HepG2 (cell line): Measurements from ENCODE around the gene LIMA1. TPM values are rescaled to one million over a fixed set of nuclear protein-coding genes. Genes with fewer than 3 reads are reported as not detected.
A peak's percentile ranks its signal among the peaks of the same experiment; 100 is the strongest.

Experiments used
- GABPB1 ChIP-seq: IDR thresholded peaks from 2 replicates; pipeline ENCODE4 v1.6.1; 2016; ENCODE audit warnings: mild to moderate bottlenecking, missing genetic modification reagents, moderate library complexity, missing compliant biosample characterization
- IKZF5 ChIP-seq: IDR thresholded peaks from 2 replicates; pipeline ENCODE4 v1.6.1; 2018; ENCODE audit warnings: missing genetic modification reagents, mild to moderate bottlenecking, missing compliant biosample characterization
- KAT7 ChIP-seq: IDR thresholded peaks from 2 replicates; pipeline ENCODE4 v1.6.1; 2018; ENCODE audit warnings: borderline replicate concordance, missing compliant biosample characterization
- MIER2 ChIP-seq: IDR thresholded peaks from 2 replicates; pipeline ENCODE4 v1.6.1; 2016; ENCODE audit warnings: missing biosample characterization, missing genetic modification reagents
- MXD3 ChIP-seq: IDR thresholded peaks from 2 replicates; pipeline ENCODE4 v1.6.1; 2016; ENCODE audit warnings: mild to moderate bottlenecking, missing biosample characterization, missing genetic modification reagents
- NPAS2 ChIP-seq: sonication (generic); formaldehyde crosslinking; IDR thresholded peaks from 2 replicates; pipeline ENCODE4 v1.8.0; 2022; ENCODE audit warnings: mild to moderate bottlenecking, missing genetic modification reagents, borderline replicate concordance
- NR3C1 ChIP-seq: sonication (generic); formaldehyde crosslinking; IDR thresholded peaks from 2 replicates; pipeline ENCODE4 v1.4.0; 2020; ENCODE audit warnings: missing genetic modification reagents
- PBX3 ChIP-seq: sonication (generic); formaldehyde crosslinking; IDR thresholded peaks from 2 replicates; pipeline ENCODE4 v1.8.1; 2023; ENCODE audit warnings: missing genetic modification reagents, inconsistent platforms, borderline replicate concordance
- POGK ChIP-seq: sonication (generic); formaldehyde crosslinking; conservative IDR thresholded peaks from 2 replicates; pipeline ENCODE4 v1.8.0; 2022; ENCODE audit warnings: mild to moderate bottlenecking, moderate library complexity, missing genetic modification reagents
- RARG ChIP-seq: sonication (generic); formaldehyde crosslinking; IDR thresholded peaks from 2 replicates; pipeline ENCODE4 v1.4.0; 2020; ENCODE audit warnings: low read depth, mild to moderate bottlenecking, missing genetic modification reagents
- RFX5 ChIP-seq: IDR thresholded peaks from 2 replicates; pipeline ENCODE4 v1.6.1; 2011; ENCODE audit warnings: low read depth, low read length, improper control_type of control experiment
- RFXANK ChIP-seq: IDR thresholded peaks from 2 replicates; pipeline ENCODE4 v1.6.1; 2016
- SALL1 ChIP-seq: sonication (generic); formaldehyde crosslinking; IDR thresholded peaks from 2 replicates; pipeline ENCODE4 v1.8.0; 2022; ENCODE audit warnings: mild to moderate bottlenecking, missing genetic modification reagents
- SAP130 ChIP-seq: IDR thresholded peaks from 2 replicates; pipeline ENCODE4 v1.6.1; 2016; ENCODE audit warnings: low read depth
- SKI ChIP-seq: fragments of 450-650 bp; IDR thresholded peaks from one replicate; pipeline ENCODE4 v1.6.1; 2018; ENCODE audit warnings: mild to moderate bottlenecking; ENCODE audit not compliant: partially characterized antibody
- SP5 ChIP-seq: IDR thresholded peaks from 2 replicates; pipeline ENCODE4 v1.6.1; 2016; ENCODE audit warnings: low read depth, borderline replicate concordance
- ZNF20 ChIP-seq: sonication (generic); formaldehyde crosslinking; IDR thresholded peaks from 2 replicates; pipeline ENCODE4 v1.4.0; 2020; ENCODE audit warnings: mild to moderate bottlenecking, moderate library complexity, missing genetic modification reagents
- ZNF317 ChIP-seq: sonication (generic); formaldehyde crosslinking; IDR thresholded peaks from 2 replicates; pipeline ENCODE4 v1.5.0; 2020; ENCODE audit warnings: mild to moderate bottlenecking, missing genetic modification reagents
- ZNF337 ChIP-seq: sonication (generic); formaldehyde crosslinking; IDR thresholded peaks from 2 replicates; pipeline ENCODE4 v1.5.1; 2020; ENCODE audit warnings: missing genetic modification reagents, low read depth, mild to moderate bottlenecking, borderline replicate concordance
- ZNF572 ChIP-seq: sonication (generic); formaldehyde crosslinking; IDR thresholded peaks from 2 replicates; pipeline ENCODE4 v1.5.1; 2020; ENCODE audit warnings: mild to moderate bottlenecking, missing genetic modification reagents
- ZNF660 ChIP-seq: sonication (generic); formaldehyde crosslinking; IDR thresholded peaks from 2 replicates; pipeline ENCODE4 v1.5.1; 2020; ENCODE audit warnings: mild to moderate bottlenecking, low read depth, missing genetic modification reagents, borderline replicate concordance
- ZNF724P ChIP-seq: sonication (generic); formaldehyde crosslinking; IDR thresholded peaks from 2 replicates; pipeline ENCODE4 v1.8.0; 2022; ENCODE audit warnings: missing genetic modification reagents, borderline replicate concordance
- ZNF775 ChIP-seq: sonication (generic); formaldehyde crosslinking; IDR thresholded peaks from 2 replicates; pipeline ENCODE4 v1.4.0; 2020; ENCODE audit warnings: missing genetic modification reagents, mild to moderate bottlenecking, moderate library complexity, borderline replicate concordance
- ZNF792 ChIP-seq: IDR thresholded peaks from 2 replicates; pipeline ENCODE4 v1.6.1; 2016
- ZNF879 ChIP-seq: sonication (generic); formaldehyde crosslinking; IDR thresholded peaks from 2 replicates; pipeline ENCODE4 v1.8.1; 2023; ENCODE audit warnings: missing genetic modification reagents
- ZXDC ChIP-seq: sonication (generic); formaldehyde crosslinking; IDR thresholded peaks from 2 replicates; pipeline ENCODE4 v1.5.0; 2020; ENCODE audit warnings: mild to moderate bottlenecking, missing genetic modification reagents
- polyA plus RNA-seq, 8 experiments: library from polyadenylated mRNA; depleted of rRNA in 3 of 8; stranded (reverse) in 7 of 8; unstranded in 1 of 8; fragments of >200 nt; fragmentation: Illumina TruSeq in 4 of 8; extraction: Trizol in 4 of 8; gene quantifications; 2 replicates each; pipeline versions ENCODE4 v1.2.1 to v1.2.3, GENCODE V29; 2011 to 2016; ENCODE audit warnings: low read depth in 4 of 8, missing spikeins in 1 of 8, mixed read lengths in 1 of 8; ENCODE audit not compliant: insufficient read depth in 1 of 8
- total RNA-seq, 5 experiments: library from RNA; depleted of rRNA; stranded (reverse); fragments of >200 nt; fragmentation: Illumina TruSeq; extraction: Trizol; gene quantifications; 2 replicates each; pipeline ENCODE4 v1.2.3, GENCODE V29; 2016; ENCODE audit warnings: low read depth in 1 of 5

The LIMA1 gene
- total and polyA plus RNA-seq, 2 of the 13 experiments (the other 11 are each of a cell fraction or from before 2014, with no cell fraction given), result 13.0 to 19.8 TPM

GRCh38 chr12:50241178-50241577 lies 42.1 kb downstream of the LIMA1 start (continued):
- TF ChIP-seq ZNF317 (CRISPR knock-in tag) (no peak), MXD3 (CRISPR knock-in tag) (no peak), ZNF724P (no peak), RFX5 (no peak), SP5 (peak; percentile 82), PBX3 (no peak), RARG (no peak), ZXDC (CRISPR knock-in tag) (no peak), IKZF5 (CRISPR knock-in tag) (no peak), SKI (peak; percentile 27), ZNF775 (CRISPR knock-in tag) (no peak), NPAS2 (CRISPR knock-in tag) (no peak), NR3C1 (CRISPR knock-in tag) (no peak), SALL1 (CRISPR knock-in tag) (no peak), ZNF572 (CRISPR knock-in tag) (no peak), ZNF792 (CRISPR knock-in tag) (no peak), ZNF660 (CRISPR knock-in tag) (no peak), ZNF879 (CRISPR knock-in tag) (no peak), KAT7 (CRISPR knock-in tag) (no peak), ZNF20 (CRISPR knock-in tag) (no peak), MIER2 (no peak), GABPB1 (no peak), RFXANK (CRISPR knock-in tag) (no peak), ZNF337 (CRISPR knock-in tag) (no peak), SAP130 (CRISPR knock-in tag) (peak; percentile 49; the same call in 1 of the 2 replicates), POGK (CRISPR knock-in tag) (no peak)
